Measurements from ENCODE around the gene HLA-DQA2. TPM values are rescaled to one million over a fixed set of nuclear protein-coding genes. Genes with fewer than 3 reads are reported as not detected.
"Not testable (repeated sequence)": the region's sequence is repeated elsewhere in the genome, so short reads cannot be mapped to it uniquely, and the experiment has no call there.

HLA-DQA2 gene
- total RNA-seq, 4 donors from 2014 or later, result 0.33 to 0.94 TPM; not detected in 2

DNA sequence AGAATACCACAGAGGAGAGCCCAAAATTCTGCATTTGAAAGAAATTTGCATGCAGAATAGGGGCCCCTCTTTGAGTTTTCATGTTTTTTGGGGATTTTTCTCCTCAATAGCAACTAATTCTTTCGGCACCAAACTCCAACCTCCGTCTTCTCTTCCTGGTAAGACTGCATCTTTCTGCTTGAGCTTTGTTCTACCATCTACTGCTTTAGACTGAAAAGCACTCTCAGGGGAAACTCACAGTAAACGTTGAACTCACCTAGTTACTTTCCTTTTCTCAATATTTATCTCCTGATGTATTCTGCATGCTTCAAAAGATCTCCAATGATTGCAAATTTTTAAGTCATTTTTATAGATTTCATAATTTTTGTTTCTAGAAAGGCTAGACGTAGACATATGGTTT is 37.8 kb upstream of the HLA-DQA2 start:
- Histone ChIP-seq H3K36me3 (no peaks in the 10 kb centered on the region), H3K4me1 (no peaks in the 10 kb centered on the region), H3K4me3 (replicated peaks in 1 of 3) (no peak overlapping the region), H3K9me3 (no peaks in the 10 kb centered on the region), H3K27me3 (no peaks in the 10 kb centered on the region), H3K27ac (no peak overlapping the region)
- intact Hi-C loops (cut with DNase I), result loop anchor here (10.0 kb wide), 1 partner anchor 91 kb away; no protein-coding TSS in a partner anchor
- no peak for DNase-seq
- TF ChIP-seq, protein P1, sequence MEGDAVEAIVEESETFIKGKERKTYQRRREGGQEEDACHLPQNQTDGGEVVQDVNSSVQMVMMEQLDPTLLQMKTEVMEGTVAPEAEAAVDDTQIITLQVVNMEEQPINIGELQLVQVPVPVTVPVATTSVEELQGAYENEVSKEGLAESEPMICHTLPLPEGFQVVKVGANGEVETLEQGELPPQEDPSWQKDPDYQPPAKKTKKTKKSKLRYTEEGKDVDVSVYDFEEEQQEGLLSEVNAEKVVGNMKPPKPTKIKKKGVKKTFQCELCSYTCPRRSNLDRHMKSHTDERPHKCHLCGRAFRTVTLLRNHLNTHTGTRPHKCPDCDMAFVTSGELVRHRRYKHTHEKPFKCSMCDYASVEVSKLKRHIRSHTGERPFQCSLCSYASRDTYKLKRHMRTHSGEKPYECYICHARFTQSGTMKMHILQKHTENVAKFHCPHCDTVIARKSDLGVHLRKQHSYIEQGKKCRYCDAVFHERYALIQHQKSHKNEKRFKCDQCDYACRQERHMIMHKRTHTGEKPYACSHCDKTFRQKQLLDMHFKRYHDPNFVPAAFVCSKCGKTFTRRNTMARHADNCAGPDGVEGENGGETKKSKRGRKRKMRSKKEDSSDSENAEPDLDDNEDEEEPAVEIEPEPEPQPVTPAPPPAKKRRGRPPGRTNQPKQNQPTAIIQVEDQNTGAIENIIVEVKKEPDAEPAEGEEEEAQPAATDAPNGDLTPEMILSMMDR (IDR thresholded peaks at IDR 0.05), result no peak
- no peak for TF ChIP-seq POLR2A (IDR thresholded peaks at IDR 0.05)
- 60 to 70% methylated on average over 4 of the region's 4 CpGs for WGBS, 2 donors

DNA sequence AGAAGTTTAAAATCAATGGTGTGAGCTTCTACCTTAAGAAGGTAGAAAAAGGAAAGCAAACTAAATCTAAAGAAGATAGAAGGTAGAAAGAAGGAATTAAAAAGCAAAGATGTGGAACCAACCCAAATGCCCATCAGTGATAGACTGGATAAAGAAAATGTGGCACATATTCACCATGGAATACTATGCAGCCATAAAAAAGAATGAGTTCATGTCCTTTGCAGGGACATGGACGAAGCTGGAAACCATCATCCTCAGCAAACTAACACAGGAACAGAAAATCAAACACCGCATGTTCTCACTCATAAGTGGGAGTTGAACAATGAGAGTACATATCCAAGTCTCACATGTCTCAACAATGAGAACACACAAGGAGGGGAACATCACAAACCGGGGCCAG is 36.0 kb upstream of the HLA-DQA2 start:
- not testable (repeated sequence) for H3K36me3 ChIP-seq; H3K4me3 ChIP-seq (replicated peaks in 1 of 3); H3K4me1 ChIP-seq; H3K9me3 ChIP-seq; DNase-seq; H3K27ac ChIP-seq; H3K27me3 ChIP-seq
- intact Hi-C loops (cut with DNase I), result loop anchor here (10.0 kb wide), 1 partner anchor 90 kb away; no protein-coding TSS in a partner anchor
- WGBS, 2 donors, result 76 to 95% methylated on average over 3 of the region's 3 CpGs

DNA sequence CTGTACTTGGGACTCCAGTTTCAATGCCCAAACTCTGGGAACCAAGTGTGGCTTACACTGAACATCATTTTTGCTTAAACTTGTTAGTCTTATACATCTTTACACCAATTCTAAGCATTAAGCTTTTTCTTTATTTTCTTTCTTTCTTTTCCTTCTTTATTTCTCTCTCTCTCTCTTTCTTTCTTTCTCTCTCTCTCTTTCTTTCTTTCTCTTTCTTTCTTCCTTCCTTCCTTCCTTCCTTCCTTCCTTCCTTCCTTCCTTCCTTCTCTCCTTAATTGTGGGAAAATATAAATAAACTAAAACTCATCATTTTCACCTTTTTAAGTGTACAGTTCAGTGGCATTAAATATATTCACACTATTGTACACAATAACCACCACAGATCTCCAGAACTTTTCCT is 31.6 kb upstream of the HLA-DQA2 start:
- no peaks in the 10 kb centered on the region for H3K27me3 ChIP-seq
- H3K36me3 ChIP-seq, result no peaks in the 10 kb centered on the region
- TF ChIP-seq POLR2A (IDR thresholded peaks at IDR 0.05), result no peak
- TF ChIP-seq, protein P1 (IDR thresholded peaks at IDR 0.05), result no peak
- H3K9me3 ChIP-seq, result no peaks in the 10 kb centered on the region
- DNase-seq, result no peak
- intact Hi-C loops (cut with DNase I), result loop anchor here (10.0 kb wide), 1 partner anchor 85 kb away; no protein-coding TSS in a partner anchor
- H3K4me3 ChIP-seq (replicated peaks in 1 of 3), result no peak overlapping the region
- H3K27ac ChIP-seq, result no peak overlapping the region
- no peaks in the 10 kb centered on the region for H3K4me1 ChIP-seq

DNA sequence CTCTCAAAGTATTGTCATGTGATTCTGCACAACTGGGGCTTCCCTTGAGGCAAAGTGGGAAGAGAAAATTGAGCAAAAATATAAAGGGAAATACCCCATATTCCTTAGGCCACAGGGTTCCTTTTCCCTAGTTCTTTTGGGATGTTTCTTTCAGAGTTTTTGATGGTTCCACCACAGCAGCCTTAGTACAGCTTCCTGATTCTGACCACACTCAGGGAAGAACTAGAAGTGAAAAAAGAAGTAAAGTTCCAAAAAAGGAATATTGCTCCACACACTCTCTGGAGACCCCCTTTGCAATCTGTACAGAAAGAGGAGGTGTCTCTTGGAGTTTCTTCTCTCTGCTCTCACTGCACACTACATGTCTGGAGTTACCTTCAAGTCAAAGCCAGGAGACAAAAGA is 27.9 kb upstream of the HLA-DQA2 start:
- H3K27ac ChIP-seq, result no peak overlapping the region
- no peaks in the 10 kb centered on the region for H3K36me3 ChIP-seq
- no peaks in the 10 kb centered on the region for H3K27me3 ChIP-seq
- H3K4me3 ChIP-seq (replicated peaks in 1 of 3), result no peak overlapping the region
- TF ChIP-seq POLR2A (IDR thresholded peaks at IDR 0.05), result no peak
- TF ChIP-seq, protein P1 (IDR thresholded peaks at IDR 0.05), result no peak
- intact Hi-C loops (cut with DNase I), result no loop called here
- H3K4me1 ChIP-seq, result no peaks in the 10 kb centered on the region
- no peaks in the 10 kb centered on the region for H3K9me3 ChIP-seq
- DNase-seq, result no peak

DNA sequence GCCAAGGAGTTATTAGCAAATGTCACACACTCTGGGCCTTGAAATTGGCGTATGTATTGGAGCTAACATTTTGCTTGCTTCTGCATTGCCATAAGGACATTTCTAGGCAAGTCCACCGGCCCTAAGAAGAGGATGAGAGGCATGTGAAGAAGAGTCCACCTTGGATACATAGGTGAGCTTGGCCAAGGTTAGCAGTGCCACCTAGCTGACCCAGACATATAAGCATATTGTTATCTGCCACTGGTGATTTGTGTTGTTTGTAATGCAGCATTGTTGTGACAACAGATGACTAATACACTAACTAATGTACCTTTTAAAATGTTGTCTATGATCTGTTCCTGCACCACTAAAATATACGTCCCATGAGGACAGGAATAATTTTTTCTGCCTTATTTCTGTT is 24.8 kb upstream of the HLA-DQA2 start:
- intact Hi-C loops (cut with DNase I), result no loop called here
- H3K4me1 ChIP-seq, result no peaks in the 10 kb centered on the region
- no peak overlapping the region for H3K27ac ChIP-seq
- H3K36me3 ChIP-seq, result no peaks in the 10 kb centered on the region
- WGBS, 2 donors, result 90 to 93% methylated on average over 3 of the region's 3 CpGs
- H3K27me3 ChIP-seq, result no peaks in the 10 kb centered on the region
- no peak for DNase-seq
- H3K4me3 ChIP-seq (replicated peaks in 1 of 3), result no peak overlapping the region
- H3K9me3 ChIP-seq, result no peaks in the 10 kb centered on the region
- TF ChIP-seq POLR2A (IDR thresholded peaks at IDR 0.05), result no peak
- TF ChIP-seq, protein P1 (IDR thresholded peaks at IDR 0.05), result no peak

DNA sequence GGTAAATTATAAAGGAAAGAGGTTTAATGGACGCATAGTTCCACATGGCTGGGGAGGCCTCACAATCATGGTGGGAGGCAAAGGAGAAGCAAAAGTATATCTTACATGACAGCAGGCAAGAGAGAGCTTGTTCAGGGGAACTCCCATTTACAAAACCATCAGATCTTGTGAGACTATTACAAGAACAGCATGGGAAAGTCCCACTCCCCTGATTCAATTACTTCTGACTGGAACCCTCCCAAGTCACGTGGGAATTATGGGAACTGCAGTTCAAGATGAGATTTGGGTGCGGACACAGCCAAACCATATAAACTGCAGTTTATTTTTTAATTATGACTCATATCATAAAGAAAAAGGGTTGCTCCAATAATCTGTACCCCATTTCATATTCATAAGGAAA is 22.3 kb upstream of the HLA-DQA2 start:
- H3K4me1 ChIP-seq, result no peaks in the 10 kb centered on the region
- 65 to 73% methylated on average over 3 of the region's 3 CpGs for WGBS, 2 donors
- no peaks in the 10 kb centered on the region for H3K36me3 ChIP-seq
- no peak overlapping the region for H3K27ac ChIP-seq
- no peaks in the 10 kb centered on the region for H3K9me3 ChIP-seq
- H3K27me3 ChIP-seq, result no peaks in the 10 kb centered on the region
- intact Hi-C loops (cut with DNase I), result no loop called here
- no peak for DNase-seq
- no peak for TF ChIP-seq POLR2A (IDR thresholded peaks at IDR 0.05)
- TF ChIP-seq, protein P1 (IDR thresholded peaks at IDR 0.05), result no peak
- H3K4me3 ChIP-seq (replicated peaks in 1 of 3), result no peak overlapping the region

All from thyroid gland (tissue), 4 donors.